GM12875 (cell line): ENCODE data around the gene TTLL4.

ENCODE experiments used
- H3K4me3 ChIP-seq: one replicate; pipeline ENCODE4 v1.5.1; 2011; ENCODE audit warnings: low read depth, low read length, control low read depth
- CTCF ChIP-seq: IDR thresholded peaks from 2 replicates; pipeline ENCODE4 v1.5.1; 2011; ENCODE audit warnings: low read depth, mild to moderate bottlenecking, control low read depth, inconsistent platforms, low read length, moderate library complexity, borderline replicate concordance; ENCODE audit not compliant: insufficient read depth

Gene TTLL4

GRCh38 chr2:218721934-218722333 is 11.3 kb downstream of the TTLL4 start:
- TF ChIP-seq CTCF: no peak
- no peak overlapping the region for H3K4me3 ChIP-seq

- no peak for TF ChIP-seq CTCF
- H3K4me3 ChIP-seq: no peak overlapping the region
Observed at GRCh38 chr2:218722419-218722818, 11.8 kb downstream of the TTLL4 start.

- no peak overlapping the region for H3K4me3 ChIP-seq
- no peak for TF ChIP-seq CTCF
Observed at GRCh38 chr2:218722876-218723785, 12.5 kb downstream of the TTLL4 start.

GRCh38 chr2:218726004-218726574 is 15.5 kb downstream of the TTLL4 start:
- no peak overlapping the region for H3K4me3 ChIP-seq
- TF ChIP-seq CTCF: no peak

- no peak overlapping the region for H3K4me3 ChIP-seq
- peak; percentile 14; the same call in 1 of the 2 replicates for TF ChIP-seq CTCF
Observed at GRCh38 chr2:218727502-218728165, 17.0 kb downstream of the TTLL4 start.

- no peak for TF ChIP-seq CTCF
Observed at GRCh38 chr2:218729640-218730039, 19.0 kb downstream of the TTLL4 start.

More at GRCh38 chr2:218729640-218730039, 19.0 kb downstream of the TTLL4 start:
- no peak overlapping the region for H3K4me3 ChIP-seq
